Measurements from ENCODE around the gene SARDH. TPM values are rescaled to one million over a fixed set of nuclear protein-coding genes. Genes with fewer than 3 reads are reported as not detected.

The SARDH gene
- total RNA-seq, 2 donors from 2014 or later: 0.62 to 1.8 TPM

DNA sequence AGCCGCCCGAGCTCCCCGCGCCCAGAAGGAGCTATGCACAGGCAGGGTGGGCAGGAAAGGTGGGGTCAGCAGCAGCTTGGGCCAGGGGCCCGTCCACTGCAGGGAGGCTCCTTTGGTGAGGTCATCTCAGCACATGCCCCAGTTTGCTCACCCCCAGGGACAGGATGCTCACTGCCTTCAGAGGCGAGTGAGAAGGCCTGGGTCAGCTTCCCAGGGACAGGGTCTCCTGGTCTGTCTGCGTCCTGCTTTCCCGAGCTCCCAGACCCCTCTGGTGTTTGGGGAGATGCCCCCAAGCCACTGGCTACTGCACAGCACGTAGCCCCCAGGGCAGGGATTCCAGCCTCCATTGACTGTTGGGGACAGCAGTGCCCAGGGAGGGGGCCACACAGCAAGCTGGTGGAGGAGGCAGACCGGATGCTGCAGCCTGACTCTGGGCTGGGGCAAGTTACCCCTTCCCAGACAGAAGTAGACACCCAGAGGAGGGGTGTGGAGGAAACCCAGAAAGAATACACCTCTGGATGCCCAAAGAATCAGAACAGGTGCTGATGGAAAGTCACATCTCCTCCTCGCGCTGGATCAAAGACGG is 581 bp upstream of the SARDH start:
- DNase-seq (ENCODE audit: low spot score): no peak
- intact Hi-C loops (cut with DNase I): no loop called here

DNA sequence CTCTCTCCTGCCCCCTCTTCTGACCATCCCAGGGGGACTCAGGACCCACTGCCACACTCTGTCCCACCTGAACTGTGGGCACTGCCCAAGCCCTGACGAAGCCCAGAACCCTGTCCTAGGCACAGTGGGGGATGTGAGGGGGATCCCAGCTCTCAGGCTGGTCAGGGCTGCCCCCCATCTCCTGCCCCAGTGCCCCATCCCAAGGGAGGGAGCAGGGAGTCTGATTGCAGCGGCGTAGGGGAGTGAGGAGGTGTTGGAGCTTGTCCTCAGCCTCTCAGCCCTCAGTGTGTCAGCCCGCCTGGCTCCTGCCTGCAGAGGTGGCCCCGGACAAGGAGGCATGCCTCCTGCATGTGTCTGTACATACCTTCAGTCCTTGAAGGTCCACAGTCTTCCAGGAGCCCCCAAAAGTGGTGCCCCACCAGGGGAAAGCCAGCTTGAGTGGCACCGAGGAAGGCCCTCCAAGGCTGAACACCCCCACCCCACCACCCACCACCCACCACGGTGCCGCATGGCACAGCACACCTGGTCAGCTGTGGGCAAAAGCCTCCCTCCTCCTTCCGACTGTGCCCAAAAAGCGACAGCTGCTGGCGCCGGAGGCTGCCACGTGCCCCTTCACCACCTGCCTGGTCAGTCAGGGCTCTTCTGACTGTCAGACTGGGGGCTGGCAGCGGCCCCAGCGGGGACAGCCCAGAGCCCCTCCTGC is 930 bp downstream of the SARDH start:
- DNase-seq (ENCODE audit: low spot score): peak; percentile 68
- intact Hi-C loops (cut with DNase I): no loop called here

DNA sequence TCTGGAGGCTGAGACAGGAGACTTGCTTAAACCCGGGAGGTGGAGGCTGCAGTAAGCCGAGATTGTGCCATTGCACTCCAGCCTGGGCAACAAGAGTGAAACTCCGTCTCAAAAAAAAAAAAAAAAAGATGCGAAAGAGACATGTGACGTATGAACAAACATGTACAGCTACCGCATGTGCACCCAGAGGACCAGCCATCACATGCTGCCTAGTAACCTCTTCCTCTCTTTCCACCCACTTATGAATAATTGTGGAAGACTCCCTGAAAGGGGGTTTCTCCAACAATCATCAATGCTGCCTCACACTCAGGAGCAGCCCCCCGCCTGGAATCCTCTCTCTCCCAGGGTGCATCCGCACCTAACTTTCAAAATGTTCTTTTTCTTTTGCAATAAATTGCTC is 2.2 kb downstream of the SARDH start:
- DNase-seq (ENCODE audit: low spot score): no peak
- intact Hi-C loops (cut with DNase I): no loop called here

DNA sequence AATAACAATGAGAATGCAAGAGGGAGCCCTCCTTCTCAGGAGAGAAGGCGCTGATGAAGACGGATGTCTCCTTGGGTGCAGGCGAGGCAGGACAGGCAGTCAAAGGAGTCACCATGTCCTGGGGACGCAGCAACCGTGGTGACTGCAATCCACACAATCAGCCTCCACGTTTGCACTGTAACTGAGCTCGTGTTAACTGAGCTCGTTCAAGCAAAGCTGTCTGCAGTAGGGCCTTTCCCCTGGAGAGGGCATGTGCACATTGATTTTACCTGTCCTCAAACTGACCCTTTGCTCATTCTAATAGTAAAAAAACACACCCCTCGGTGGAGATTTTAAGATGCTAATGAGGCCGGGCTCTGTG is 2.8 kb downstream of the SARDH start:
- intact Hi-C loops (cut with DNase I): no loop called here
- DNase-seq (ENCODE audit: low spot score): no peak

DNA sequence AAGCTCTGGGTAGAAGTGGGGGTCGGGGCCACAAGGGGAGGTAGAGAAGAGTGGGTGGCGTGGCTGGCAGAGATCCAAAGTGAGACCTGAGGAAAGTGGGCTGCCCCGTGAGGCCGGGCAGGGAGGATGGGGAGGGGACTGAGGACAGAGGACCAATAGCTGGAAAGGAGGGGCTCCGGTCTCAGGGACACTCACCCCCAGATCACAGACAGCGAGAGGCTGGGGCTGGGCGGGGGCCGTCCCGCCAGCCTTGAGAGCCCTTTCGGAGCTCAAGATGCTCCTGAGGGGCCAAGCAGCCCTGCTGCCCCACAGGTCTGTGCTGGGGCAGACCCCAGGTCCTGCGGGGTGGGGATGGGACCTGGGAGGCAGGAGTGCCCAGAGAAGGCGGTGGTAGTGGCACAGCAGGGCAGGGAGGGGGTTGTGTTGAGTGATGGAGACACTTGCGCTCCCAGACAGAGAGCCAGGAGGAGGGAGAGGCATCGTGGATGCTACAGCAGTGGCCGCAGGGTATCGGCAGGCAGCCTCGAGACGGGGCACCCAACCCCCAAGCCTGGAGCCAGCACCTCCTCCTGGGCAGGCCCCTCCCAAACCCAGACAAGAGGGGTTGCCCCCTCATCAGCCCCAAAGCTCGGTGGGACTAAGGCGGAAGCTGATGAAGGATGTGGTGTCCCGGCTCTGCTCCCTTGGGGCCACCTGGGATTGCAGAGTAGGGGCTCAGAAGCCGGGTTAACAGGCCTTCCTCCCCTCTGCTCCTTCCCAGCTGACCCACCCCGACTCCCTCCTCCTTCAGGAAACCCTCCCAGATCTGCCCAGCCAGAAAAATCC is 3.4 kb downstream of the SARDH start:
- DNase-seq (ENCODE audit: low spot score): peak; percentile 68
- intact Hi-C loops (cut with DNase I): no loop called here

DNA sequence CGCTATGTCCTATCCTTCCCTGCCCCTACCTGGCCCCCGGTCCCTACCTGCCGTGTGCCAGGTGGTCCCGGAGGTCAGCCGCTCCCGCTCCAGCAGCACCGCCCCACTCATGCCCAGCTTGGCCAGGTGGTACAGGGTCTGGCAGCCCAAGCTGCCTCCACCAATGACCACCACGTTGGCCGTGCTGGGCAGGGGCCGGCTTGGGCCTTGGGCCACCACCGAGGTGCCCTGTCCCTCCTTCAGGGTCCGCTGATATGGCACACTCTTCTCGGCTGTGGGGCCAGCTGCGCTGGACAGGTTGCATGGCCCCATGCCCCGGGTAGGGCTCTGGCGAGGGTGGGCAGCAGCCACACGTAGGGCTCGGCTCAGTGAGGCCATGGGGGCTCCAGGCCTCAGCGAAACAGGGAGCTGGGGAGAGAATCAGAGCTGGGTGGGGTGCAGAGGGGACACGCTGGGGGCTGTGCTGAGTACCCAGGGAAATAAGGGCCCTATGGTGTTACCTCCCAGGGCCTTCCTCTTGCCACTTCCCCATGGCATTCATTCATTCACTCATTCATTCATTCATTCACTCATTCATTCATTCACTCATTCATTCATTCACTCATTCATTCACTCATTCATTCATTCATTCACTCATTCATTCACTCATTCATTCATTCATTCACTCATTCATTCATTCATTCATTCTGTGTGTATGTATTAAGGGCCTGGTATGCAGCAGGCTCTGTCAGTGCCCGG is 4.2 kb downstream of the SARDH start:
- peak; percentile 78 for DNase-seq (ENCODE audit: low spot score)

DNA sequence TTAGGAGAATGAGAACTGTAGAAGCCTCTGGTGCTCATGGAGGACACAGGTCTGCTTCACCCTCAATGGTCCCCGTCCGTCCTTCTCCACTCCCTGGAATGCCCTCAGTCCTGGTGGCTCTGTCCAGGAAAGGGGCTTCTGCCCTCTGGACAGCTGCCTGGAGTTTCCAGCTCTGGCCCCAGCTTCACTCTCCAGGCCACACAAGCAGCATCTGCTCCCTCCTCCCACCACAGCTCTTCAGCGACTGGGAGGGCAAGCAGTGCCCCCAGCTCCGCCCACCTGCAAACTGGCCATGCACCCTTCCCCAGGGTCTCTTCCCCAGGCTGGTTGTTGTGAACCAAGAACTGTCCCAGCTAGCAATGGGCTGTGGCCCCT is 4.7 kb downstream of the SARDH start:
- intact Hi-C loops (cut with DNase I): no loop called here
- no peak for DNase-seq (ENCODE audit: low spot score)

More for the DNA sequence above, 4.2 kb downstream of the SARDH start:
- intact Hi-C loops (cut with DNase I): no loop called here

DNA sequence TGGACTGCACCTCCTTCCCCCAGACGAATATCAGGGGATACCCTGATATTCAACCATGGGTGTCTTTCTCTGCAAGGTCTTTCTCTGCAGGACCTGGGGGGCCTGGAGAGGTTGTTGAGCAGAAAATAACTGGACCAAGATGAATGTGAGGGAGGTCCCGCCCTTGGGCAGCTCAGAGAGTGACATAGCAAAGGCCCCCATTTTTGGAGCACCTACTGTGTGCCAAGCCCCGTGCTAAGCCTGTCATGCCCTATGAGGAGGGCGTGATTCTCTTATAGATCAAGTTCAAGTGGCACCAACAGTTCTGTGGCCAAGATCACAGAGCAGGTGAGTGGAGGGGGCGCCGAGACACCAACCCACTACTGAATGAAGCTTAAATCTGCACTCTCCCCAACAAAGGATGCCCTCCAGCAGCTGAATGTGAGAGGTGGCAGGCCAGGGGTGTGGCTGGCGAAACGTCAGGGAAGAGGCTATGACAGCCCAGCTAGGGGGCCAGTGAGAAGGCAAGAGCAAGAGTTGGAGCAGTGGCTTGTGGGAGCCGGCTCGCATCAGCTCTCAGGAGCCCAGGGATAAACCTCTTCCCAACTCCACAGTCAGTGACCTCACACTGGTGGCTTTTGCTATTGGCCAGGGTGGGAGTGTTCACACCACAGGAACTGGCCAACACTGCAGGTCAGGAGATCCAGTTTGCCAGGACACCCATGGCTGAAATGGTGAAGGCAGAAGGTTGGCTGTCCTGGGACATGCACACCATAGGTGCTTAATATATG is 5.3 kb downstream of the SARDH start:
- no peak for DNase-seq (ENCODE audit: low spot score)
- intact Hi-C loops (cut with DNase I): no loop called here

DNA sequence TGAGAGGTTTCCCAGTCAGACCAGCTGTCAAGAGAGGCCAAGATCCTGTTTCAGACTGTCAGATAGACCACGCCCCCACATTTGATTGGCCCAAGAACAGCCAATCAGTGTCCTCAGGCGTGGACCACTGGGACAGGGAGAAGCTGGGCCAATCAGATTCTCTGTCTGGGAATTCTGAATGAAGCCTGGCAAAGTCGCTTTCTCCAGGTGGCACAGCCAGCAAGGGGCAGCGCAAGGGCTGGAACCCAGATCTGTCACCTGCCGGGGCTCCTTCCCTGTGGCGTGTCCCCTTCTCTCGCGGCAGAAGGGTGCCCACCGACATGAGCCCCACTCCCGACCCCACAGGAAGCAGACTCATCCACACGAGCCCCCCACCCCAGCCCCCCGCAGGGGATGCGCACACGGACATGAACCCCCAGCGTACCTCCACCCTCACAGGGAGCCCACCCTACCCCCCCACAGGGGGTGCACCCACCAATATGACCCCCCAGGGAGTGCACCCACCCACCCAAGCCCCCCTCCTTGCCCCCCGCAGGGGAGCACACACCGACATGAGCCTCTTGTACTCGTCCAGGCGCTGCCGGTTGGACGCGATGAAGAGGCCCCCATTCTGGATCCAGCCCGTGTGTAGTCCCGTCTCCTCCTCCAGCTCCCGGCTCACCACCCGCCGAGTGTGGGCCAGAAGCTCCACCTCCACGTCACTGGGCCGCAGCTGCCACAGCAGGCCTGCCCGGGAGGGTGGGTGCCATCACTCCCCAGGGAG is 6.1 kb downstream of the SARDH start:
- peak; percentile 76 for DNase-seq (ENCODE audit: low spot score)
- intact Hi-C loops (cut with DNase I): no loop called here

DNA sequence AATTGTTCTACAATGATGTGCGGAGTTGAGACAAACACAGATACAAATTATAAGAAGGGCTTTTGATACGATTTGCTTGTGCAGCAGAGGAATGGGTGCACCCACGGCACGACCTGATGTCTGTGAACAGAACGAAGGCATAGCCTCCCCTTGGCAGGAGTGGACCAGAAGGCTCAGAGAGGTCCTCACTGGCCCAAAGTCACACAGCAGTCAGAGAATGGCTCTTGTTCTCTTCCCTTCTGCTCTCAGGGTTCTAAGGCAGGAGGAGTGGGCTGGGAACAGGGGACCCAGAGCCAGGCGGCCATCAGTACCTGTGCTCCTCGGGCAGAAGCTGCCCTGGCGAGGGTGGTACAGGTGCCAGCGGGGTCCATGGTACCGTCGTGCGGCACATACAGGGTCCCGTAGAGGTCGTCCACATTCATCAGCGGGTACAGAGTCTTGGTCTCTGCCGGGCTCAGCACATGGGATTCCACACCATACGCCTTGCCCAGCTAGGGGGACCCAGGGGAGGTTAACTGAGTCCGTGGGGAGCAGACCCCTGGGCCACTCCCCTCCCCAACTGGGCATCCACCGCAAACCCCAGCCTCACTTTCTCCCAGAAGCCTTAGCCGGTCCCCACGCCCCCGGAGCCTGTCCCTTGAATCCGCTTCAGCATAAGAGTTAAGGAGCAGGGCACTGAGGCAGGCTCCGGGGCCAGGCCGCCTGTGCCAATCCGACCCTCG is 7.0 kb downstream of the SARDH start:
- intact Hi-C loops (cut with DNase I): no loop called here

DNA sequence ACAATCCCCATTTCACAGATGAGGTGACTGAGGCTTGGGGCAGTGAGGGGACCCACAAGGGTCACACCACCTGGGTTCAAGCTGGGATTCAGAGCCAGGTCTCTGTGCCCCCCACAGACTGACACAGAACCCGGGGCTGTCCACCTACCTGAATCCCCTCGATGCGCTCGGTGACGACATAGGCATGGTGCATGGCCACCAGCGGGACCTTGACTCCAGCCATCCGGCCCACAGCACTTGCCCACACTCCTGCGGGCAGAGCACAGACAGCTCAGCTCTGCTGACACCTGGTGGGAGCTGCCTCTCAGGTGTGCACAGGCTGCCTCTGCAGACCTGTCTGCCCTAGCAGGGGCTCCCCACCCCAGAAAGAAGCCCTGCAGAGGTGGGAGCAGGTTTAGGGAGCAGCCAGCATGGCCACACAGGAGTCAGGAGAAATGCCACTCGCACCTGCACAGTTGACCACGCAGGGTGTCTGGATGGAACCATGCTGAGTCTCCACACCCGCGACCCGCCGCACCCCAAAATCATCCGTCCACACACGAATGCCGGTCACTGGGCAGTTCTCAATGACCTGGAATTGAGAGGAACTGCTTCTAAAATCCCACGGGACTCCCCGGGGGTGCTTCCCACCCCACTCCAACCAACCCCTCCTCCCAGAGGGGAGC is 8.4 kb downstream of the SARDH start:
- peak; percentile 43 for DNase-seq (ENCODE audit: low spot score)
- intact Hi-C loops (cut with DNase I): loop anchor here (10.0 kb wide), 2 partner anchors 125 to 195 kb away; partner anchors contain the start of genes ADAMTSL2 (in 1 of the 2) and FAM163B (in 1 of the 2)

More for the DNA sequence above, 7.0 kb downstream of the SARDH start:
- peak; percentile 72 for DNase-seq (ENCODE audit: low spot score)

DNA sequence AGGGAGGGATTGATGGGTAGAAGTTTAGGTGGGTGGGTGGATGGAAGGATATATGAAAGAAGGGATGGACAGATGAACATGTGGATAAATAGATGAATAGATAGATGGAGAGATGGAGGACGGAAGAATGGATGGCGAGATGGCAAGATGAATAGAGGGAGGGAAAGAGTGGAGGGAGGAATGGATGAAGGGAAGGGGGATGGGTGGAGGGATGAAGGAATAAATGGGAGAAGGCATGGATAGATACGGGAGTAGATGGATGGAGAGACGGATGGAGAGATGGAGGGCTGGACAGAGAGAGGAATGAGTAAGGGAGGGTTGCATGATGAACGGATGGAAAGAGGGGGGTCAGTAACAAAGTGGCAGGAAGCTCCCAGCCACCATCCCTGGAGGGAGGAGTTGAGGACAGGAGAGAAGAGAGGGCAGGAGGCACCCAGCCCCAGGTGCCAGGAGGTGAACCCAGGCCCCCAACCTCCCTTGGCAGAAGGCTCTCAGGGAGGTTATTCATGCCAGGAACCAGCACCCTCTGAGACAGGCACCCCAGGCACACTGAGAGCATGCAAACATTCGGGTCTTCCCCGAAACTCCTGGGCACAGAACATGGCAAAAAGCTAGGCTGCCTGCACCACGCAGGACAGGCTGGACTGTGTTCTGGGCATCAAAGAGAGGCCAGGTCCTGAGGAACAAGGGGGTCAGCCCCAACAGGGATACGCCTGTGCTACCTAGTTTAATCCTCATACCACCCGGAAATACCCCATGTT is 9.1 kb downstream of the SARDH start:
- intact Hi-C loops (cut with DNase I): loop anchor here (10.0 kb wide), 2 partner anchors 124 to 194 kb away; partner anchors contain the start of genes ADAMTSL2 (in 1 of the 2) and FAM163B (in 1 of the 2)
- no peak for DNase-seq (ENCODE audit: low spot score)

DNA sequence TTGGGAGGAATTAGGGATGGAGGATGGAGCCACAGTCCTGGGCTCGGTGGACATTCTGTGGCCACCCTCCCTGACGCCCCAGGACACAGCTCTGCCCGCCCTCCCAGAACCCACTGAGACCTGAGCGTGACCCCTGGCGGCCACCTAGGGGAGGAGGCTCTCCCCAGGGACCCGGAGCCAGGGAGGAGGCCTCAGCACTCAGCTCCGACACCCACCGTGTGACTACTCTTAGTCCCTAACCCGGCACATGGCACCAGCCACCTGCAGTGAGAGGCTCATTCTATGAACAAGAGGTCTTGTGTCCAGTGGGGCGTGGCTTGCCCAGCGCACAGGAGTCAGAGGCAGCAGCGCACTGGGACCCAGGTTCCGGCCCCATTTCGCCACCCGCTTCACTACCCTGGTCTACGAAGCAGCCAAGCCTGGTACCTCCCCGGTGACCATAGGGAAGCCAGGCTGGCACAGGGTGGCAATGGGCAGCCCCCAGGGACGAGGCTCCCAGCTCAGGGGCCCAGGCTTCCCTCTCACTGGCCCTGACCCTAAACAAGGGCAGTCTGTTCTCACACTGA is 10.2 kb downstream of the SARDH start:
- peak; percentile 68 for DNase-seq (ENCODE audit: low spot score)
- intact Hi-C loops (cut with DNase I): loop anchor here (2.0 to 10.0 kb wide), 3 partner anchors 123 to 195 kb away; partner anchors contain the start of genes ADAMTSL2 (in 1 of the 2) and FAM163B (in 1 of the 2)

DNA sequence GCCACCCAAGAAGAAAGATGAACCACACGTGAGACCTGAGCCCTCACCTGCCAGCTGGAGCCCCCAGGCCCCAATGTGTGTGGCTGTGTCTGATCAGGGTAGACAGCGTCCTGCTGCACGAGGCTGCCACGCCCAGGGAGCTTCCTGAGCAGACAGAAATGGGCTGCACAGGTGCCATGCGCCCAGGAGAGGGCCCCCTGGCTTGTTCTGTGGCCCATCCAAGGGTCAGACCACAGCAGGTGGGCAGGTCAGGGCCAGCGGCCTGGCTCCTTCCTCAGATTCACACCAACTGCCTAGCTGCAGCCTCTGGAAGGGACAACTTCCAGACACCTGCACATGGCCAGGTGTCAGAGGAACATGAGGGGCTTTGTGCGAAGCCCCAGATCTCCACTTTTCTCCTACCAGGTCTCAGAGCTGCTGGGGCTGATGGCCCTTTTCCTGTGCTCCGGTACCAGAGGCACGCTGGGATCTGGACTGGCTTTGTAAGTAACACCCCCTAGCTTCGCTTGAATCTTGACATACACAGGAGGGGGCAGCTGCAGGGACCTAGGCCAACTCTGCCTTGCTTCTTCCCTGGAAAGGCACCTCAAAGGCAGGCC is 10.8 kb downstream of the SARDH start:
- intact Hi-C loops (cut with DNase I): loop anchor here (2.0 to 10.0 kb wide), 3 partner anchors 123 to 195 kb away; partner anchors contain the start of genes ADAMTSL2 (in 1 of the 2) and FAM163B (in 1 of the 2)
- peak; percentile 62 for DNase-seq (ENCODE audit: low spot score)

All from posterior vena cava (tissue), 2 donors.